GM18909 (cell line): ENCODE results near the gene OXCT1.
"Not testable (repeated sequence)": the region's sequence is repeated elsewhere in the genome, so short reads cannot be mapped to it uniquely, and the experiment has no call there.

Experiments
- ATAC-seq: cut with Tn5 transposase; IDR thresholded peaks from one replicate; pipeline ENCODE4 v1.9.1; 2021; ENCODE audit warnings: mild to moderate bottlenecking; ENCODE audit not compliant: unreplicated experiment, poor library complexity

OXCT1 gene

GRCh38 chr5:41834506-41834905 is 35.7 kb downstream of the OXCT1 start:
- no peak for ATAC-seq

DNA sequence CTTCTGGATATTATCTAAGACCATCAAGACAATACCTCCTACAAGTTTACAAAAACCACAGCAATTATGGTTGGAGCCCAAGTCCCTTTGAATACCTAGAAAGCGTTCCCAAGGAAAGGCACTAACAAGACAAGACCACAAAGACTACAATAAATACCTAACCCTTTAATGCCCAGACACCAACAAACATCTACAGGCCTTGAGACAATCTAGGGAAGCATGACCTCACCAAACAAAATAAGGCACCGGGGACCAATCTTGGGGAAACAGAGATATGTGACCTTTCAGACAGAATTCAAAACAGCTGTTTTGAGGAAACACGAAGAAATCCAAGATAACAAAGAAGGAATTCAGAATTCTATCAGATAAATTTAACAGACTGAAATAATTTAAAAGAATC is 37.8 kb downstream of the OXCT1 start:
- no peak for ATAC-seq

- peak; percentile 72 for ATAC-seq
These were observed 39.1 kb downstream of the OXCT1 start for GRCh38 chr5:41831155-41831554.

- ATAC-seq, result no peak
These were observed 42.4 kb downstream of the OXCT1 start for GRCh38 chr5:41827792-41828191.

- no peak for ATAC-seq
These were observed 48.2 kb downstream of the OXCT1 start for GRCh38 chr5:41822036-41822435.

- no peak for ATAC-seq
These were observed 49.2 kb downstream of the OXCT1 start for GRCh38 chr5:41821051-41821450.

DNA sequence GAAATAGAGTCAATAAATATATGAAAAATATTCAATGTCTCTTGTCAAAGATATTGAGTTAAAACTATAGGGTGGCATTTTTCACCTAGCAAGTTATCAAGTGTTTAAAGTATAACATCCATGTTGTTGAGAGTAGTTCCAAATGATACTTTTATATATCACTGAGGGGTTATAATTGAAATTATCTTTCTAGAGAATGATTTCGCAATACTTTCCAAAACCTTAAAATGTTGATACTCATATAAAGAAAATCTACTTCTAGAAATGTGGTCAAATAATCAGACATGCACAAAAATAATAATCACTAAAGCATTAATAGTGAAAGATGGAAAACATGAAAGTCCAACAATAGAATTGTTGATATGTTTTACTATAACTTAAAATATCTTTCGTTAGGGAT is 50.1 kb downstream of the OXCT1 start:
- ATAC-seq, result no peak

DNA sequence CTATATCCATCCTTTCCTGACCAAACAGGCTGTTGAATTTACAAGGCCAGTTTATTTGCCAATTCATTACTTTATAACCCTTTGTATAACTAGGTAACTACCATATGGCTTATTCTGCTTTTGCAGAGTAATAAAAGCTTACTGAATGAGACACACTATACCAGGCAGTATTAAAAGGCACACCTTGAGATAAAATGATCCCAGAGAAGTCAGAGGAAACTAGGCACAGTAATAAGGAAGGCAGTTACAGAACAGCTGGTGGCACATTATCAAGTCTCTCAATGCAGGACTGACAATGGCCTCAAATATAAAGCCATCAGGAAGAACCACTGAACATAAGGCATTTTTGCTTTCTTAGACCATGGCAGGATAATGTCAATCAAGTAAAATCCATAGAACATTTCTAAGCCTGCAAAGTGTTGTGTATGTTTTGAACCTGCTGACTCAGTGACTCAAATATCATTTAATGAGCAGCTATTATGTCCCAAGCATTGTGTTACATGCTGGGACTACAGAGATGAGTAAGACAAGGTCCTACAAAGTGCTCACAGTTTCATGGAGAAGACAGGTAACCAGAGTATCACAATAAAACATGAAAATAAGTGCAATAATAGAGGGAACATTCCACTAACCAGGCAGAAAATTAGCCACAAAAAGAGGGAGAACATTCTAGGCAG is 52.5 kb downstream of the OXCT1 start:
- ATAC-seq, result no peak

GRCh38 chr5:41815663-41816229 is 54.5 kb downstream of the OXCT1 start:
- peak; percentile 44 for ATAC-seq

DNA sequence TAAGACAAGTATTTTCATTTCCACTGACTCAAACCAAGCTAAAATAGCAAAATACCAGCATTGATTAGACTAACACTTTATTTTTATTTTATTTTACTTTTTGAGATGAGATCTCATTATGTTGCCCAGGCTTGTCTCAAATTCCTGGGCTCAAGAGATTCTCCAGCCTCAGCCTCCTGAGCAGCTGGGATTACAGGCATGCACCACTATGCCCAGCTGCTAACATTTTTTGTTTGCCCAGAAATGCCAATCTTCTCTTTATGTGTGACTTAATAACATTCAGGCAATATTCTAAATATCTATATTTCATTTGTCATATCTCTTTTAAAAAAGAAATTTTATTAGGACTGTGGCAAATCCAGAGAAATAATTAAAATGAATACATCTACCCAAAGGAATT is 55.0 kb downstream of the OXCT1 start:
- ATAC-seq, result no peak

- not testable (repeated sequence) for ATAC-seq
These were observed 55.9 kb downstream of the OXCT1 start for GRCh38 chr5:41814306-41814705.

- no peak for ATAC-seq
These were observed 58.1 kb downstream of the OXCT1 start for GRCh38 chr5:41812156-41812555.

DNA sequence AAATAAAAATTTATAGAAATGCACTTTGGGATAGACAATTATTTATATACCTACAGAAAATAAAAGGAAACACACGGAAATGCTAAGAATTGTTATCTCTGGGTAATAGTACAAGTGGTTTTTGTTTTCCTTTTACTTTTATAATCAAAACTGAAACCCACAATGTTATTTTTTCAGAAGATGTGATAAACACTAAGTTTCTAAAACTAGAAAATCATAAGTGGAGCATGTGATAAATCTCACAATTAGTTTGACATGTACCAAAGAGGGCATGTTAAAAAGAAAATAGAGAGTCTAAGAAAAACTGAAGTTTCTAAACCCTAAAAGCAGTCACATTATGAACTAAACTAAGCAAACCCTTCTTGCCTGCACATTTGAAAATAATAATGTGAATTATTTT is 61.1 kb downstream of the OXCT1 start:
- ATAC-seq, result peak; percentile 51

DNA sequence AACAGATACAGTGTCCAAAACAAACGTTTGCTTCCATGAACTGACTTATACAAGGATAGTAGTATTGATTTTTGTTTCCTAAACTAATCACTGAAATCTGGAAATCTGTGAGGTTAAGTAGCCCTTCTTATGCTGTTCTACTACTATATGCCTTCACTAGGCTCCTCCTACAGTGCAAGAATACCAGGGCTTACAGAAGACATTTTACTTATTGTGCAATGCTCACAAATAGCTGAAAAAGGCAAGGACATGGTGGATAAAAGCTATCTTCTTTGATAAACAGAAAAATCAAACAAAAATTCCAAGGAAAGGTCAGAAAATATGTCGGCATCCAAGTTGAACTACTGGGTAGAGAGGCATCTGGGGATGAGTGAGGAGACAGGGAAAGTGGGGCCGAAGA is 61.9 kb downstream of the OXCT1 start:
- ATAC-seq, result no peak

DNA sequence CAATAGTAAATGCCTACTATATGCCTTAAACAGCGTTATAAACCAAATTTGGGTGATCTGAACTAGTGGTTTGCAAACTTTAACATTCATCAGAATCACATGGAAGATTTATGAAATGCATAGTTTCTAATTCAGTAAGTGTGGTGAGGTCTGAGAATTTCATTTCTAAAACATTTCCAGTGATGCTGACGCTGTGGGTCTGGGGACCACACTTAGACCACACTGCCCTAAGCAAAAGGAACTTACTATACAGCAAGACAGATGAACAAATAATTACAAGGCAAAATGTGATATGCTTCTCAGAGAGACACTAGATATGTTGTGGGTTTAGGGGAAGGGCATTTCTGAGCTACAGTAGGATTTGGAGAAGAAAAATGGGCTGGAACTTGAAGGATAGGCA is 72.6 kb downstream of the OXCT1 start:
- no peak for ATAC-seq

- no peak for ATAC-seq
These were observed 74.2 kb downstream of the OXCT1 start for GRCh38 chr5:41796061-41796460.

- ATAC-seq, result no peak
These were observed 75.1 kb downstream of the OXCT1 start for GRCh38 chr5:41795125-41795524.

DNA sequence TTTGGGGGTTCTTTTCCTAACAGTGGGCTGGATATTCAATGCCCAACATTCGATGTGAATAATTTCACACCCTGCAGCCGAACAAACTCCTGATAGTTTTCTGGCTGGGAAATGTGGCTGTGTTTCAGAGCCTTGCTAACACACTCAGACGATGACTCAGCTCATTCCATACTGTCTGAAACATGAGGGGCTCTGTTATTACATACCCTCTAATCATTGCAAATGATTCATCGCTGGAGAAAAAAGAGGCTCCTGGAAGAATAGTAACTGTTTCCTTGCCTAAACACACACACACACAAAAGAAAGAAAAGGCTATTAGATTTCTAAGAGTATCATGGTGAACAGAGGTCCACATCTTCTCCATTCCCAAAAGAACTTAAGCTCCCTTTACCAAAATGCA is 75.8 kb downstream of the OXCT1 start:
- ATAC-seq, result no peak

- no peak for ATAC-seq
These were observed 77.0 kb downstream of the OXCT1 start for GRCh38 chr5:41793141-41793770.

DNA sequence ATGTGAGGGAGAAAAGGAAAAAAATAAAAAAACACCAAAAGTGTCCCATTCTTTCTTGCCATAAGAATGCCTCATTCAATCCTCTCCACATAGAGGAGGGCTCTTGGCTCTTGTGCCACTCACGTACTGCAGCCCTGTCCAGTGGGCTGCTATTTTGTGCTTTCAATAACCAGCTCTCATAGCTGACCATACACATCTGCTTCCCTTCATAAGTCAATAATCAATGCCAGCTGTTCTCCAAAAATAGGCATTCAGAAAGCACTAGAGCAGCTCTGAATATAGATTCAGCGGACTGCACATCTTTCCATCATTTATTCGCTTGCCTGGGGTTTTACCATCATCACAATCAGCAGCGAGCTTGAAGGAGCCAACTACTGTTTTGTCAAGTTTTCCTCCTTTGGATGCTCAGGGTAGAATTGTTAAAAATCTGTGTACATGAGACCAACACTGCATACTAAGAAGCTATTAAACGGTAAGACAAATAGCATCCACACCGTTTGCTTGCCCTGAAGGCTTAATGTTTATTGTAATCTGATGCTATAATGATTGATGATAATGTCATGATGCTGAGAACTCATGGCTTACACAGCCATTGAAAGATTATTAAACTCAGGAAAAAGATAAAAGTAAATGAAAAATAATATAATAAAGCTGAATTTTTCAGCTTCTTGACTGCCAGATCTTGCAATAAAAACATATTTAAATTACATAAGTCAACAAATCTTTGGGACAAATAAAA is 80.0 kb downstream of the OXCT1 start:
- no peak for ATAC-seq

- no peak for ATAC-seq
These were observed 80.8 kb downstream of the OXCT1 start for GRCh38 chr5:41789434-41789833.
